HFFc6 (cell line): ENCODE measurements around the gene OTUD5. TPM values are rescaled to one million over a fixed set of nuclear protein-coding genes. Genes with fewer than 3 reads are reported as not detected.

Experiments
- DNase-seq: peaks from one replicate; pipeline ENCODE4 v3.0.0-alpha.2; 2018
- H3K27ac Mint-ChIP-seq: 2 replicates; pipeline ENCODE4 v1.8.0; 2020; ENCODE audit warnings: mild to moderate bottlenecking, mixed read lengths
- H3K27me3 Mint-ChIP-seq: 2 replicates; pipeline ENCODE4 v1.8.0; 2021; ENCODE audit warnings: mild to moderate bottlenecking, moderate library complexity, mixed read lengths; ENCODE audit not compliant: insufficient read depth
- H3K36me3 Mint-ChIP-seq: 2 replicates; pipeline ENCODE4 v1.8.0; 2021; ENCODE audit warnings: low read depth, mixed read lengths
- H3K4me1 Mint-ChIP-seq: 2 replicates; pipeline ENCODE4 v1.8.0; 2020; ENCODE audit warnings: low read depth, mixed read lengths
- H3K4me3 Mint-ChIP-seq: 2 replicates; pipeline ENCODE4 v1.8.0; 2020; ENCODE audit warnings: mild to moderate bottlenecking, moderate library complexity, mixed read lengths
- H3K9me3 Mint-ChIP-seq: 2 replicates; pipeline ENCODE4 v1.8.0; 2020; ENCODE audit warnings: mild to moderate bottlenecking, mixed read lengths
- CTCF ChIP-seq: fragments of 200-600 bp; sonication (generic); IDR thresholded peaks from 2 replicates; pipeline ENCODE4 v1.5.0; 2021; ENCODE audit warnings: antibody characterized with exemption, mild to moderate bottlenecking
- total RNA-seq, 6 experiments: library from RNA; stranded (reverse); fragmentation: NEBNext Ultra II Directional; extraction: Animal tissue kit (Norgen Biotek cat#: 25700); gene quantifications; 2 replicates in 1 of 6; 3 replicates in 5 of 6; pipeline ENCODE4 v1.2.3, GENCODE V29; 2021

OTUD5 gene
- total RNA-seq, 6 experiments from 2014 or later: 47.6 to 55.0 (median 52.7) TPM

DNA sequence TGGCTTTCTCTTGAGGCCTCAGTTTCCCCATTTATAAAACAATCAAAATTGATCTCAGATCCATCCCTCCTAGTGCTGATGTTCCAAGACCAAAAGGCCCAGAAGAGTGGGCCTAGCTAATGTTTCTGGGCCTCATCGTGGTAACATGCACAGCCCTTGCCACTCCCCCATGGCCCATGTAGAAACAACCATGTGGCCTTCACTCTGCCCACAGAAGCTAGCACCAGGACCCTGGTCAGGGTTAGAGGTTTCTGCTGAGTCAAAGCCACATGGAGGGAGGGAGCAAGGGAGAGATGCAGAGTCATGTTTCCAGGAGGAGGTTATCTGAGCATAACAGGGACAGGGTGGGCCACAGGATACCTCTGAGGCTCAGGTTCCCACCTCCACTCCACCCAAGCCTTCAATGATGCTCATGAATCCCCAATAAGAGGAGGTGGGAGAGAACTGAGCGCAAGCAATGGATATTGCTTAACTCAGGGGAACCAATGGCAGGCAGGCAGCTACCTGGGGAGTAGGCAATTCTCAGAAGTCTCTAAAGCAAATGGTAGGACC, 16.9 kb downstream of the OTUD5 start:
- no peak for DNase-seq
- H3K4me3 Mint-ChIP-seq: no peak overlapping the region
- no peak for TF ChIP-seq CTCF
- 0 out of 2 replicates have a peak, but pooled peaks cover 5% of the 10 kb centered on the region for H3K36me3 Mint-ChIP-seq
- no peaks in the 10 kb centered on the region; the same call in 1 of the 2 replicates for H3K27me3 Mint-ChIP-seq
- H3K27ac Mint-ChIP-seq: no peak overlapping the region
- H3K4me1 Mint-ChIP-seq: no peaks in the 10 kb centered on the region
- H3K9me3 Mint-ChIP-seq: no peaks in the 10 kb centered on the region

- H3K27me3 Mint-ChIP-seq: no peaks in the 10 kb centered on the region; the same call in 1 of the 2 replicates
- no peaks in the 10 kb centered on the region for H3K4me1 Mint-ChIP-seq
- no peak overlapping the region for H3K4me3 Mint-ChIP-seq
- TF ChIP-seq CTCF: no peak
- no peak overlapping the region; the same call in 1 of the 2 replicates for H3K27ac Mint-ChIP-seq
- H3K9me3 Mint-ChIP-seq: no peaks in the 10 kb centered on the region
- 0 out of 2 replicates have a peak, but pooled peaks cover 5% of the 10 kb centered on the region for H3K36me3 Mint-ChIP-seq
- DNase-seq: no peak
Measured at GRCh38 chrX:48939524-48940228, 17.7 kb downstream of the OTUD5 start.

- no peak for TF ChIP-seq CTCF
- no peaks in the 10 kb centered on the region for H3K9me3 Mint-ChIP-seq
Measured at GRCh38 chrX:48938721-48939425, 18.5 kb downstream of the OTUD5 start.

DNA sequence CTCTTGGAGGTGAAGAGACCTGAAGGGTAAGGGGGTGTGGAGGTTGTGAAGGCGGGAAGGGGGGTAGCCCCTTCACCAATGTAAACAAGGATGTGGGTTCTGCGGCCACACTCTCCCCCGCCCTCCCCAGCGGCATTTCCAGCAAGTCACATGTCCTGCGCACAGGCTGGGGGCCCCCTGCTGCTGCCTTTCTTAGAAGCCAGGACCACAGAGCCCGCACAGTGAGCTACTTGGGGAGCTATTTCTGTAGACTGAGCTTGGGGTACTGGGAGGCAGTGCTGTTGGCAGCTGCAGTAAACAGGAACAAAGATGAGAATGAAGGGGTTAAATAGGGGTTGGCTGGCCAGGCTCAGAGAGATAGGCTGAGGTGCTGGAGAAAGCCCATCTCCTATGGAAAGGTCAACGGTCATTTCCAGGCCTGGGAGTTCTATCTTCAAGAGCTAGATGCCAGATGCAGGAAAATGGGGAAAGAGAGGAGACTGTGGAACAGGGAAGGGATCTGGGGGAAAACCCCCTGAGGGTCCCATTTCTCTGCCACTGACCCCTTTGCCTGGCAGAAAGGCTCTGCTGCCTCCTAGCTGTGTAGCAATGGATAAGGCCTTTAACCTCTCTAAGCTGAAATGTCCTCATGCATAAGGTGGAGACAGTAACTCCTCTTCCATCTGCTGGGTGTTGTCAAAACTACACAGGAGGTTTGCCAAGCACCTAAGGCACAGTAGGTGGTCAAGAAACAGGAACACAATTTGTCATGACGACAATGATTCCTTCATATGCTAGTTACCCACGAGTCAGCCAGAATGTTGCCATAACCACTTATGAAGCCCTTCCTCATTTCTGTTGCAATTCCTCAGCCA, 20.1 kb downstream of the OTUD5 start:
- no peak; the same call in 1 of the 2 replicates for TF ChIP-seq CTCF
- Mint-ChIP-seq H3K36me3 (no peaks in the 10 kb centered on the region), H3K27ac (no peak overlapping the region; the same call in 1 of the 2 replicates), H3K4me1 (no peaks in the 10 kb centered on the region), H3K27me3 (no peaks in the 10 kb centered on the region; the same call in 1 of the 2 replicates), H3K9me3 (no peaks in the 10 kb centered on the region), H3K4me3 (no peak overlapping the region)
- DNase-seq: no peak

More at GRCh38 chrX:48938721-48939425, 18.5 kb downstream of the OTUD5 start:
- no peak overlapping the region for H3K27ac Mint-ChIP-seq
- 0 out of 2 replicates have a peak, but pooled peaks cover 5% of the 10 kb centered on the region for H3K36me3 Mint-ChIP-seq
- no peak overlapping the region for H3K4me3 Mint-ChIP-seq
- no peaks in the 10 kb centered on the region for H3K4me1 Mint-ChIP-seq
- no peak for DNase-seq
- H3K27me3 Mint-ChIP-seq: no peaks in the 10 kb centered on the region; the same call in 1 of the 2 replicates

DNA sequence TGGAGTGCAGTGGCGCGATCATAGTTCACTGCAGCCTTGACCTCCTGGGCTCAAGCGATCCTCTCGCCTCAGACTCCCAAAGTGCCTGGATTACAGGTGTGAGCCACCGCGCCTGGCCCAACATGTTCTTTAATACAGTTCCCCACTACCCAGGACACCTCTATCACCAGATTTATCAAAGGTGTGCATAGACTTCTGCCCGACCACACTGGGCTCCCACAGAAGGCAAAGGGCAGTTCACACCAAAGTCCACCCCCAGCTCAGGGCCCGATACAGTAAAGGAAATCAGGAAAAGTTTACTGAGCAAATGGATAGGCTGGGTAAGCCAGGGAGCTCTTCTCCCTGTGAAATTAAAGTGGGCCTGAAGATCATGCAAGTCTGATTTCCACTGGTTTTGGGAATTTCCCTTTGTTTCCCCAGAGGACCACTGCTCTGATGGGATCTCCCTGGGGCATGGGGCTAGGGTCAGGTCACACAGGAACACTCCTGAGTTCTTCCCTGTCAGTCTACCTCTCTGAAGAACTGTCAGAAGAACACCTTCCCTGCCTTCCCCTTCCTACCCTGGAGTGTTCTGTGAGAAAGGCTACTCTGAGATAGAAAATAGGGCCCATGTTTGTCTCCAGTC, 20.9 kb downstream of the OTUD5 start:
- Mint-ChIP-seq H3K4me1 (no peaks in the 10 kb centered on the region), H3K4me3 (no peak overlapping the region), H3K27me3 (no peaks in the 10 kb centered on the region; the same call in 1 of the 2 replicates), H3K36me3 (no peaks in the 10 kb centered on the region), H3K9me3 (no peaks in the 10 kb centered on the region), H3K27ac (no peak overlapping the region)
- no peak for TF ChIP-seq CTCF
- no peak for DNase-seq
